ENCODE data around the gene CENPU.

CENPU gene

DNA sequence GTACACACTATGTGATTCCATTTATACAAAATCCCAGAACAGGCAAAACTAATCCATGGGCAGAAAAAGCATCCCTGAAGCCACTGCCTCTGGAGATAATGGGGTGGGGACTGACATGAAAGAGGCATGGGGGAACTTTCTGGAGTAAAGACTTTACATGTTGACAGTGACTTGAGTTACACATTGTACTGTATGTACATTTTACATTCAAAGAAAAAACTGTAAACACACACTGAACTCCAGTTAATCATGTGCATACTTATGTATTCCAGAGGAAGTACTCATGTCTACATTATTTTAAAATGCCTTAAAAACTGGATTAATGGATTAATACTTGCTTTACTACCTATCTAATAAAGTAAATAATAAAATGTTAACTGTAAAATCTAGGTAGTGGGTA is 21.6 kb downstream of the CENPU start:
- no peaks in the 10 kb centered on the region for H3K36me3 ChIP-seq (ENCODE audit: control insufficient read depth in 2 of 2, insufficient read depth in 2 of 2, low read length in 2 of 2)
- no peak overlapping the region for H3K27ac ChIP-seq (ENCODE audit: low read length)
- no peaks in the 10 kb centered on the region for H3K4me1 ChIP-seq (ENCODE audit: control insufficient read depth, insufficient read depth, low read length)
- H3K9me3 ChIP-seq (ENCODE audit: control insufficient read depth in 2 of 2, low read length in 2 of 2) = no peaks in the 10 kb centered on the region
- H3K4me3 ChIP-seq (ENCODE audit: low read length in 2 of 2) = no peak overlapping the region
- H3K27me3 ChIP-seq (ENCODE audit: control insufficient read depth in 1 of 2, insufficient read depth in 2 of 2, low read length in 2 of 2) = no peaks in the 10 kb centered on the region
- no peak overlapping the region for H3K9ac ChIP-seq (ENCODE audit: low read length in 2 of 2)

DNA sequence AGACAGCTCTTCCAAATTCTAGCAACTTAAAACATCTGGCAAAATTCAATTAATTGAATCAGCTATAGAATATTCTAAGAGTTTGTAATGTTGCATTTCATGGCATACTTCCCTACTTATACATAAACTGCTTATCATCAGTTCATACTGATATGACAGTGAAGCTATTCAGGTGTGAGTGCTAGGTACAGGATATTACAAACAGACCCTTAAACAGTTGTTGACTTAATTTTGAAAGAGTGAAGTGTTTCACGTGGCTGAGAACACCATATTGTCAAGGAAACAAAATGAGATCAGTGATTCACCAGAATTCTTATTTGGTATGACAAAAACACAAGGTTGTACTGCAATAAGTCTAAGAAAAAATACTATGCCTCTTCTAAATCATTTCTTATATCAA is 27.4 kb downstream of the CENPU start:
- H3K27ac ChIP-seq (ENCODE audit: low read length) = no peak overlapping the region
- no peaks in the 10 kb centered on the region for H3K9me3 ChIP-seq (ENCODE audit: control insufficient read depth in 2 of 2, low read length in 2 of 2)
- no peaks in the 10 kb centered on the region for H3K4me1 ChIP-seq (ENCODE audit: control insufficient read depth, insufficient read depth, low read length)
- H3K9ac ChIP-seq (ENCODE audit: low read length in 2 of 2) = no peak overlapping the region
- H3K4me3 ChIP-seq (ENCODE audit: low read length in 2 of 2) = no peak overlapping the region
- no peaks in the 10 kb centered on the region for H3K36me3 ChIP-seq (ENCODE audit: control insufficient read depth in 2 of 2, insufficient read depth in 2 of 2, low read length in 2 of 2)
- H3K27me3 ChIP-seq (ENCODE audit: control insufficient read depth in 1 of 2, insufficient read depth in 2 of 2, low read length in 2 of 2) = no peaks in the 10 kb centered on the region

DNA sequence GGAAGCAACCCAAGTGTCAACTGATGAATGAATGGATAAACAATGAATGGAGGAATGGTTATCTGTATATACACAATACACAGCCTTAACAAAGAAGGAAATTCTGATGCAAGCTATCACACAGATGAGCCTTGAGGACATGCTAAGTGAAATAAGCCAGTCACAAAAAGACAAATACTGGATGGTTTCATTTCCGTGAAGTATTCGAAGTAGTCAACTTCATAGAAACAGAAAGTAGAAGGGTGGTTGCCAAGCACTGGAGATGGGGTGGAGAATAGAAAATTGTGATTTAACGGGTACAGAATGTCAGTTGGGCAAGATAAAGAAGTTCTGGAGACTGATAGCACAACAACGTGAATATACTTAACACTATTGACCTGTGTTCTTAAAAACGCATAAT is 28.2 kb downstream of the CENPU start:
- Histone ChIP-seq H3K9ac (ENCODE audit: low read length in 2 of 2) (no peak overlapping the region), H3K4me1 (ENCODE audit: control insufficient read depth, insufficient read depth, low read length) (no peaks in the 10 kb centered on the region), H3K27me3 (ENCODE audit: control insufficient read depth in 1 of 2, insufficient read depth in 2 of 2, low read length in 2 of 2) (no peaks in the 10 kb centered on the region), H3K9me3 (ENCODE audit: control insufficient read depth in 2 of 2, low read length in 2 of 2) (no peaks in the 10 kb centered on the region), H3K27ac (ENCODE audit: low read length) (no peak overlapping the region), H3K4me3 (ENCODE audit: low read length in 2 of 2) (no peak overlapping the region), H3K36me3 (ENCODE audit: control insufficient read depth in 2 of 2, insufficient read depth in 2 of 2, low read length in 2 of 2) (no peaks in the 10 kb centered on the region)

DNA sequence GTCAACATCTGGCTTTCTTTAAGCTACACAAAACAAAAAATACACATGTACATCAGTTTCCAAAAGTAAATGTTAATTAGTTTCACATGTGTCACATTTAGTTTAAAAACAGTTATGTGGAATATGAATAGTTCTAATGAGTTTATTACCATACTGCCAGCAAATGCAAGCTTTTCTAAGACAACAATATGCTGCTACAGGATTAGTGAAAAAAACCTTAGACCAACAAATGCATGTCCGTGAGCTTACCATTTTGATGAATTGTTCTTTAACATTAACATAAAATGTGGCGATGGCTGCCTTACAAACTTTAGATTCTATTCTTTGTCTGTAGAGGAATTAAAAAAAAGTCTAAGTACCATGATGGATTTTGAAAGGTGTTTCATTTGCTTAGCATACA is 31.8 kb downstream of the CENPU start:
- no peak overlapping the region for H3K27ac ChIP-seq (ENCODE audit: low read length)
- no peaks in the 10 kb centered on the region for H3K4me1 ChIP-seq (ENCODE audit: control insufficient read depth, insufficient read depth, low read length)
- H3K27me3 ChIP-seq (ENCODE audit: control insufficient read depth in 1 of 2, insufficient read depth in 2 of 2, low read length in 2 of 2) = no peaks in the 10 kb centered on the region
- no peak overlapping the region for H3K4me3 ChIP-seq (ENCODE audit: low read length in 2 of 2)
- no peaks in the 10 kb centered on the region for H3K36me3 ChIP-seq (ENCODE audit: control insufficient read depth in 2 of 2, insufficient read depth in 2 of 2, low read length in 2 of 2)
- H3K9me3 ChIP-seq (ENCODE audit: control insufficient read depth in 2 of 2, low read length in 2 of 2) = no peaks in the 10 kb centered on the region
- no peak overlapping the region for H3K9ac ChIP-seq (ENCODE audit: low read length in 2 of 2)

DNA sequence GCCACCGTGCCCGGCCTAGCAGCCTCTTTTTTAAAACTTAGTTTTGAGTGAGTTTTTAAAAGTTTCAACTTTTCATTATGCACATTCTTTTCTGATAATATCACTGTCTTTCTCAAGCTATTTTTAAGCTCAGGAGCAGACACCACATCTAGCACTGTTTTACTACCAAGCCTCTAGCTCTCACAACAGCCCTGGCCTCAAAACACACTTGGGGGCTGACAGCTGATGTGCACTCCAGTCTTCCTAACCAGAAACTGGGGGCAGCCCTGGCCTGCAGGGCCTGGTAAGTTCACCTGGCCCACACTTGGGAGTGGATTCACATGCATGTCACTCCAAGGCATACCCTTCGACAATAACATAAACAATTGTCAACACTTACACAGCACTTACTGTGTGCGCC is 34.0 kb downstream of the CENPU start:
- no peaks in the 10 kb centered on the region for H3K36me3 ChIP-seq (ENCODE audit: control insufficient read depth in 2 of 2, insufficient read depth in 2 of 2, low read length in 2 of 2)
- no peaks in the 10 kb centered on the region for H3K9me3 ChIP-seq (ENCODE audit: control insufficient read depth in 2 of 2, low read length in 2 of 2)
- no peaks in the 10 kb centered on the region for H3K27me3 ChIP-seq (ENCODE audit: control insufficient read depth in 1 of 2, insufficient read depth in 2 of 2, low read length in 2 of 2)
- H3K27ac ChIP-seq (ENCODE audit: low read length) = no peak overlapping the region
- no peak overlapping the region for H3K4me3 ChIP-seq (ENCODE audit: low read length in 2 of 2)
- H3K4me1 ChIP-seq (ENCODE audit: control insufficient read depth, insufficient read depth, low read length) = no peaks in the 10 kb centered on the region
- H3K9ac ChIP-seq (ENCODE audit: low read length in 2 of 2) = no peak overlapping the region

DNA sequence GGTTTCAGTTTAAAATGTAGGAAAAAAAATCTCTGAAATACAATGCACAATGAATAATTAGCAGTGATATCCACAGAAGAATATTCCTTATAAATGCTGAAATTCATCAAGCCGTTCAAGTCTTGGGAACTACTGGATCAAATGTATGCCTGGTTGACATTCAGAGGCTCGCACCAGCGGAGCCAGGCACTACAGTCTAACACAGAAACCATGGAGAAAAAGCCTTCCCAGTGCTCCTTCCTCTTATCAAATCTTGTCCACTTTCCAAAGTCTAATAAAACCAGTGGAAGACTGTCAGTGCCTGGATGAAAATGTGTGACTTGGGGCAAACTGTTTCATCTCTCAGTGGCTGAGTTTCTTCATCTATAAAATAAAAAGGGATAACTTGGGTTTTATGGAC is 35.9 kb downstream of the CENPU start:
- no peak overlapping the region for H3K9ac ChIP-seq (ENCODE audit: low read length in 2 of 2)
- H3K9me3 ChIP-seq (ENCODE audit: control insufficient read depth in 2 of 2, low read length in 2 of 2) = no peaks in the 10 kb centered on the region
- H3K27me3 ChIP-seq (ENCODE audit: control insufficient read depth in 1 of 2, insufficient read depth in 2 of 2, low read length in 2 of 2) = no peaks in the 10 kb centered on the region
- peaks cover 0 to 2% of the 10 kb centered on the region in 2 donors for H3K36me3 ChIP-seq (ENCODE audit: control insufficient read depth in 2 of 2, insufficient read depth in 2 of 2, low read length in 2 of 2)
- no peak overlapping the region for H3K4me3 ChIP-seq (ENCODE audit: low read length in 2 of 2)
- H3K27ac ChIP-seq (ENCODE audit: low read length) = no peak overlapping the region
- no peaks in the 10 kb centered on the region for H3K4me1 ChIP-seq (ENCODE audit: control insufficient read depth, insufficient read depth, low read length)

DNA sequence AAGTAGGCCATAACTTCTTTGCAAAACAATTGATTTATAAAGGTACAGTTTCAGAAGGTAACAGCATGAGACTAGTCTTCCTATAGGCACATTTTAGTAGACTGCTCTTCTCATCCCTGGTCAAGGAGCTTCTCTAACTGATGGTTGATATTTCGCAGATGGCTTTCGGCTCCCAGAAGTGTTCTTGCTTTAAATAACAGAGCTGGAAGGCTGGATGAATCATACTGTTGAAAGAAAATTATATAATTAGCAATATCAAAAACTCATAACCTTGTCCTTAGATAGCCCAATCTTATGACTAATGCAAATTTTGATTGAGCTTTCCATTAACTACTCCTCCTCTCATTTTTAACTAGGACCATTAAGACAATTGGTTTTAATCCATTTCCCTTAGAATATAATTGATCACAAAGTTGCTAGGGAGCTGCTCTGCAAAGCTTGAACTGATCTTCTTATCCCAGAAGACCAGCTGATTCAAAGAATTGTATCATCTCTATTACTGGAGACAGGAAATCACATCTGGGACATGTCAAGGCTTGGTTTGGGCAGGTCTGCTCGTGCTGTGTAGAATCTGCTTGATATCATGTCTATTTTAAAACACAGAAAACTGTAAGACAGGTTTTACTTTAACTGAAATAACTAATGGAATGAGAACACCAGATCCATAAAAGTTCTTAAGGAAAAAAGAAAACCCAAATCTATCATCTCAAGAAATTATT is 38.6 kb downstream of the CENPU start:
- no peak overlapping the region for H3K4me3 ChIP-seq (ENCODE audit: low read length in 2 of 2)
- H3K4me1 ChIP-seq (ENCODE audit: control insufficient read depth, insufficient read depth, low read length) = no peaks in the 10 kb centered on the region
- H3K27me3 ChIP-seq (ENCODE audit: control insufficient read depth in 1 of 2, insufficient read depth in 2 of 2, low read length in 2 of 2) = no peaks in the 10 kb centered on the region
- H3K27ac ChIP-seq (ENCODE audit: low read length) = peak overlapping the region; percentile 13
- no peak overlapping the region for H3K9ac ChIP-seq (ENCODE audit: low read length in 2 of 2)
- H3K9me3 ChIP-seq (ENCODE audit: control insufficient read depth in 2 of 2, low read length in 2 of 2) = no peaks in the 10 kb centered on the region
- H3K36me3 ChIP-seq (ENCODE audit: control insufficient read depth in 2 of 2, insufficient read depth in 2 of 2, low read length in 2 of 2) = peaks cover 0 to 2% of the 10 kb centered on the region in 2 donors

DNA sequence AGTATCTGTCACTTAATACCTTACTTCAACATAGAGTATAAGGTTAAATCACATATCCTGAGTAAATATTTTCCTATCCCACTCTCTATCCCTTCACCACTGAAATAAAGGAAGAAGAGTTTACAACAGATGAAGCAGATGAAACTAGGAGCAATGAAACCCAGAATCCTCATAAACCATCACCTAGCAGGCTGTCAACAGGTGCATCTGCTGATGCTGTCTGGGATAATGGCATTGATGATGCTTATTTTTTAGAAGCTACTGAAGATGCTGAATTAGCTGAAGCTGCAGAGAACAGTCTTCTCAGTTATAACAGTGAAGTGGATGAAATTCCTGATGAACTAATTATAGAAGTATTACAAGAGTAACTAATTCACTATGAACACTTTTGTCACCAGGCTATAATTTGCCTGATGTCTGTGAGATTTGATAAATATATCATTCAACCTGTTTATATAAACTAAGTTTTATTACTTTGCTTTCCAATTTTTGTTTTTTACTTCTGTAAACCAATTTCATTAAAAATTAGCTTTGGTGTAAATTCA is 39.4 kb downstream of the CENPU start:
- Histone ChIP-seq H3K36me3 (ENCODE audit: control insufficient read depth in 2 of 2, insufficient read depth in 2 of 2, low read length in 2 of 2) (peaks cover 0 to 2% of the 10 kb centered on the region in 2 donors), H3K4me3 (ENCODE audit: low read length in 2 of 2) (no peak overlapping the region), H3K27me3 (ENCODE audit: control insufficient read depth in 1 of 2, insufficient read depth in 2 of 2, low read length in 2 of 2) (no peaks in the 10 kb centered on the region), H3K4me1 (ENCODE audit: control insufficient read depth, insufficient read depth, low read length) (no peaks in the 10 kb centered on the region), H3K9me3 (ENCODE audit: control insufficient read depth in 2 of 2, low read length in 2 of 2) (no peaks in the 10 kb centered on the region), H3K27ac (ENCODE audit: low read length) (no peak overlapping the region), H3K9ac (ENCODE audit: low read length in 2 of 2) (no peak overlapping the region)

DNA sequence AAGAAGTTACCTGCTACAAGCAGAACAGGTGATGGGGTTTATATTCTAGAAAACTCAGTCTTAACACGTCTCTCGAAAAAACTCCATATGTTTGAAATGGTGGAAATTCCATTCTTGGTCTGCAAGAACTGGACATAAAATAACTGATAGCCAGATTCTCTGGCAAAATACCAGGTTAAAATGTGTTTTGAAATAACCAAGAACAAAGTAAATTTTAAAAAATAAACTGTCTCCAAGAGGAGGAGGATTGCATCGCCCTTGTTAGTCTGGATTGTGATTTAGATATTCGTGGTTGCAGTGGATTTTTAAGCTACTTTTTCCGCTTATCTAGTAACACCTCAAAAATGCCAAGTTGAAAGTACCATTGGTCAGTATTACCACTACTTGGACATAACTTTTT is 40.8 kb downstream of the CENPU start:
- Histone ChIP-seq H3K36me3 (ENCODE audit: control insufficient read depth in 2 of 2, insufficient read depth in 2 of 2, low read length in 2 of 2) (peaks cover 0 to 4% of the 10 kb centered on the region in 2 donors), H3K27me3 (ENCODE audit: control insufficient read depth in 1 of 2, insufficient read depth in 2 of 2, low read length in 2 of 2) (no peaks in the 10 kb centered on the region), H3K4me1 (ENCODE audit: control insufficient read depth, insufficient read depth, low read length) (no peaks in the 10 kb centered on the region), H3K27ac (ENCODE audit: low read length) (no peak overlapping the region), H3K9ac (ENCODE audit: low read length in 2 of 2) (no peak overlapping the region), H3K9me3 (ENCODE audit: control insufficient read depth in 2 of 2, low read length in 2 of 2) (no peaks in the 10 kb centered on the region), H3K4me3 (ENCODE audit: low read length in 2 of 2) (no peak overlapping the region)

DNA sequence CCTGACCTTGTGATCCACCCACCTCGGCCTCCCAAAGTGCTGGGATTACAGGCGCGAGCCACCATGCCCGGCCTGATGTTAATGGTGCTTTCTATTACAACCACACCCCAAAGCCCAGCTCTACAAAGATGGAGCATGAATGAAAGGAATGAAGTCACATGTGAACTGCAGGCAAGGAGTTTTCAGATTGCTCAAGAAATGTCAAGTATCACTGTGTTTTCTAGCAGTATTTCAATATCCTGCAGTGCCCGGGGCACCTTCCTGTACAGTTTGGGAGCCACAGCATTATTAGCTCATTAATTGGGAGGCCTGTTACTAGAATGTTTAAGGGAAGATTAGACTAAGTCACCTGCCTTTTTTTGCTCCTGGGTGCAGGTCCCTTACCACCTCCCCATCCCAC is 44.2 kb downstream of the CENPU start:
- Histone ChIP-seq H3K4me1 (ENCODE audit: control insufficient read depth, insufficient read depth, low read length) (no peaks in the 10 kb centered on the region), H3K27ac (ENCODE audit: low read length) (no peak overlapping the region), H3K4me3 (ENCODE audit: low read length in 2 of 2) (no peak overlapping the region), H3K9me3 (ENCODE audit: control insufficient read depth in 2 of 2, low read length in 2 of 2) (no peaks in the 10 kb centered on the region), H3K27me3 (ENCODE audit: control insufficient read depth in 1 of 2, insufficient read depth in 2 of 2, low read length in 2 of 2) (no peaks in the 10 kb centered on the region), H3K9ac (ENCODE audit: low read length in 2 of 2) (no peak overlapping the region), H3K36me3 (ENCODE audit: control insufficient read depth in 2 of 2, insufficient read depth in 2 of 2, low read length in 2 of 2) (peaks cover 2 to 7% of the 10 kb centered on the region in 2 donors)

DNA sequence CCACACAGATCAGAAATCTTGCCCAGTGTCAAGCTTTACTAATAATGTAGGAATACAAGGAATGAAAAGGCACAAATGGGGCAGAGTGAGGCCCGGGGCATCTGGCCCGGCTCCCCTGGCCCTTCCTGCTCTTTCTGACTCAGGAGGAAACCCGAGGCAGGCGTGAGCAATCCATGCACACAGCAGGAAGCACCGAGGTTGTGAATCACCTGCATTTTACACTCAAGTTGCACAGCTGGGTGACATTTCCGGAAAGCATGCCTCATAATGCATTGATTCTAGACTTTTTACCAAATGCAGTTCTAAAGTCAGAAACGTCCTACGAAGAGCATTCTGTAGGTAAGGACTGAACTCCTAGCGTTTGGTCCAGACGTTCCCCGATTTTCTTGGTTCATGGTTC is 45.4 kb downstream of the CENPU start:
- Histone ChIP-seq H3K4me1 (ENCODE audit: control insufficient read depth, insufficient read depth, low read length) (no peaks in the 10 kb centered on the region), H3K9ac (ENCODE audit: low read length in 2 of 2) (no peak overlapping the region), H3K27me3 (ENCODE audit: control insufficient read depth in 1 of 2, insufficient read depth in 2 of 2, low read length in 2 of 2) (no peaks in the 10 kb centered on the region), H3K9me3 (ENCODE audit: control insufficient read depth in 2 of 2, low read length in 2 of 2) (no peaks in the 10 kb centered on the region), H3K4me3 (ENCODE audit: low read length in 2 of 2) (no peak overlapping the region), H3K36me3 (ENCODE audit: control insufficient read depth in 2 of 2, insufficient read depth in 2 of 2, low read length in 2 of 2) (peaks cover 2 to 5% of the 10 kb centered on the region in 2 donors), H3K27ac (ENCODE audit: low read length) (no peak overlapping the region)
